ENCODE data around the gene TTLL12.

- TF ChIP-seq REST (IDR thresholded peaks at IDR 0.05; ENCODE audit: unreplicated experiment) (no peak), POLR2AphosphoS5 (IDR thresholded peaks at IDR 0.05; ENCODE audit: low read depth) (no peak)
Measured at GRCh38 chr22:43197271-43197941, 10.5 kb upstream of the TTLL12 start.

All from GM23338 (cell line).